ENCODE results near the gene PLD1.
"Not testable (repeated sequence)": the region's sequence is repeated elsewhere in the genome, so short reads cannot be mapped to it uniquely, and the experiment has no call there.

PLD1 gene

GRCh38 chr3:171770689-171771620, 39.3 kb downstream of the PLD1 start:
- DNase-seq = no peak

- DNase-seq = no peak
These were observed 40.8 kb downstream of the PLD1 start for GRCh38 chr3:171769461-171769860.

- DNase-seq = no peak
These were observed 41.3 kb downstream of the PLD1 start for GRCh38 chr3:171768986-171769385.

GRCh38 chr3:171768281-171768900, 41.9 kb downstream of the PLD1 start:
- DNase-seq = no peak

- no peak for DNase-seq
These were observed 44.8 kb downstream of the PLD1 start for GRCh38 chr3:171765511-171765887.

- DNase-seq = no peak
These were observed 46.9 kb downstream of the PLD1 start for GRCh38 chr3:171763392-171763791.

GRCh38 chr3:171760477-171760876, 49.8 kb downstream of the PLD1 start:
- DNase-seq = no peak

- DNase-seq = no peak
These were observed 52.2 kb downstream of the PLD1 start for GRCh38 chr3:171758109-171758508.

GRCh38 chr3:171757361-171758034, 52.8 kb downstream of the PLD1 start:
- DNase-seq = no peak

- no peak for DNase-seq
These were observed 54.6 kb downstream of the PLD1 start for GRCh38 chr3:171755656-171756055.

GRCh38 chr3:171755015-171755589, 55.2 kb downstream of the PLD1 start:
- DNase-seq = no peak

- DNase-seq = no peak
These were observed 56.4 kb downstream of the PLD1 start for GRCh38 chr3:171753665-171754408.

- DNase-seq = no peak
These were observed 57.2 kb downstream of the PLD1 start for GRCh38 chr3:171753025-171753472.

GRCh38 chr3:171752329-171752728, 58.0 kb downstream of the PLD1 start:
- DNase-seq = no peak

GRCh38 chr3:171749124-171749523, 61.2 kb downstream of the PLD1 start:
- no peak for DNase-seq

- no peak for DNase-seq
These were observed 62.0 kb downstream of the PLD1 start for GRCh38 chr3:171748064-171748924.

GRCh38 chr3:171747223-171747920, 62.9 kb downstream of the PLD1 start:
- no peak for DNase-seq

- DNase-seq = not testable (repeated sequence)
These were observed 63.7 kb downstream of the PLD1 start for GRCh38 chr3:171746320-171747222.

GRCh38 chr3:171745577-171746319, 64.5 kb downstream of the PLD1 start:
- DNase-seq = no peak

Measured in stimulated activated naive CD4-positive, alpha-beta T cell treated with Interleukin-2 at 50 U/mL for 16 hours (primary cell).